GM23248 (cell line): Measurements from ENCODE around the gene PRIMPOL.

Source experiments
- EZH2 ChIP-seq: fragments of 200-600 bp; sonication (generic); IDR thresholded peaks from 2 replicates; pipeline ENCODE4 v1.6.1; 2018; ENCODE audit warnings: antibody characterized with exemption, mild to moderate bottlenecking; ENCODE audit not compliant: insufficient read depth, poor library complexity, severe bottlenecking
- EZH2phosphoT487 ChIP-seq: fragments of 200-600 bp; sonication (generic); IDR thresholded peaks from 2 replicates; pipeline ENCODE4 v1.6.1; 2018; ENCODE audit warnings: antibody characterized with exemption, moderate library complexity, mild to moderate bottlenecking, low read depth; ENCODE audit not compliant: insufficient read depth

- TF ChIP-seq EZH2 (no peak), EZH2phosphoT487 (no peak)
Measured at GRCh38 chr4:184612074-184612473, 37.5 kb upstream of the PRIMPOL start.
